ENCODE data around the gene PLA2G15.

PLA2G15 gene

DNA sequence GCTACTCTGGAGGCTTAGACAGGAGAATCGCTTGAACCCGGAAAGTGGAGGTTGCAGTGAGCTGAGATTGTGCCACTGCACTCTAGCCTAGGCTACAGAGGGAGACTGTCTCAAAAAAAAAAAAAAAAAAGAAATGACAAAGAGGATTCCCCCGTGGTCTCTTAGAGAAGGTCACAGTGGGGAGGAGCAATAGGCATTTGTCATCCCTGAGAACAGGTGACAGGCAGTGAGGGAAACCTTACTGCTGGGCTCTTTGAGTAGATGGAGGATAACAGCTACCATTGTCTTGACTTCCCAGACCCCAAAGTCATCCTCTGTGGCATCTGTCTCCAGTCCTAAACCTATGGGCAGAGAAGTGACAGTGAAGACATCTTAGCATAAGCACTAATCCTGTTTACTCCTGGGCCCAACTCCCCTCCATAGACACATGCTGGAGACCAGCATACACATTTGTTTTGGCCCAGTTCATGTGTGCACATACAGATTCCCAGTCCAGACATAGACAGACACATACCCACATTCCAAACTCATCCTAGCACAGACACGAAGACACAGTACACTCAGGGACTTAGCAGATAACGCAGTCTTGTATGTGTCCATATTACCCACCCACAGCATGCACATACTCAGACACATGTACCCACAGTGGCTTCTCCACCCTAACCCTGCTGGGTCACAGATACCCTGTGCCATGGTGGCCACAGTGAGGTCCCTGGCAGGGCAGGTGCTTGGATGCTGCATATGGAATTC lies 11.9 kb upstream of the PLA2G15 start:
- DNase-seq: no peak

DNA sequence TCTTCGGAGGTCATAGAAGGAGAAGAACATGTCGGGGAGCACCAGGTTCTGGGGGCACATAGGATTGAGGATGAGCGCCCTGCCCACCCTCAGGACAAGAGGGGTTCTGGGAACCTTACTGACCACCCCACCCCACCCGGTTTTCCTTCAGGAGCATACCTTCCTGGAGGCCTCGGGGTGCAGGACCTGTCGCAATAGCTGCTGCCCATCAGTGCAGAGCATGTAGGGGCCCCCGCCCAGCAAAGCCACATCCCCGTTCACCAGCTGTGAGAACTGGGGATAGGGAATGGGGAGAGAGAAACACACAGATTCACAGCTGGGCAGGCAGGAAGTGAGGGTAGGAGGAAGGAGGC lies 11.4 kb upstream of the PLA2G15 start:
- DNase-seq: no peak

DNA sequence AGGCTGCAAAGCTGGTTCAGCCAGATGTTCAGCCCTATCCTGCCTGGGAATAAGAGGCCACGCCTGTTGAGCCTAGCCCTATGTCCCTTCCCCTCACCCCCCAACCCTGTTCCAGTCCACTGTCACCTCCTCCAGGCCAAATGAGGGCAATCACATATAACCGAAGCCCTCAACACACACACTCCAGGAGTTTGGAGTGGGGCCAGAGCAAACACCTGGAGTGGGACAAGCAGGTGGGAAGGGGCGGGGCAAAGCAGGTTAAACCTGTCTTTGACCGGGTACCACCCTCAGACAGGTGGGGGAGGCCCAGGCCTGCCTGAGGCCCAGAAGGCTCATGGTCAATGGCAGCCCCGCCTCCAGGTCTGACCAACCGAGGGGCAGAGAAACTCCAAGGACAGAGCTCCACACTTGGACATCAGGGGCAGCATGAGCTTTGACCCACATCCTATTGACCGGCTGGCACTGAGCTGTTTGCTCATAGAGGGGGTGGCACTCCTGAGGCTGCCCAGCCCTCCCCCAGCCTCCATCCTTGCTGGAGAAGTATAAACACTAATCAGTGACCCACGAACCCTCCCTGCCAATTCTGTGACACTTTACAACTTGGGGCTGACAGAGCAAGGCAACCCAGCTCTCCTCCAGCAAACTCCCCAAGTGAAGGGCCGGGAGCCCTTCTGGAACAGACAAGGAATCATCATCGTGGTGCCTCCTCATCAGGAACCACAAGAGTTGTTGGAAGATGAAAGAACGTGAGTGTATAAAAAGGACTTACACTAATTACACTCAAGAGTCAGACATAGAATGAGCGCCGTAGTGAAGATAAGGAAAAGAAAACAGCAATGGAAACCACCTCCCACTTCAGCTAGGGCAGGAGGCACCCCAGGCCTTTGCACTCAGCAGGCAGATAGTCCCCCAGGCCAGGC lies 10.7 kb upstream of the PLA2G15 start:
- peak; percentile 19 for DNase-seq

DNA sequence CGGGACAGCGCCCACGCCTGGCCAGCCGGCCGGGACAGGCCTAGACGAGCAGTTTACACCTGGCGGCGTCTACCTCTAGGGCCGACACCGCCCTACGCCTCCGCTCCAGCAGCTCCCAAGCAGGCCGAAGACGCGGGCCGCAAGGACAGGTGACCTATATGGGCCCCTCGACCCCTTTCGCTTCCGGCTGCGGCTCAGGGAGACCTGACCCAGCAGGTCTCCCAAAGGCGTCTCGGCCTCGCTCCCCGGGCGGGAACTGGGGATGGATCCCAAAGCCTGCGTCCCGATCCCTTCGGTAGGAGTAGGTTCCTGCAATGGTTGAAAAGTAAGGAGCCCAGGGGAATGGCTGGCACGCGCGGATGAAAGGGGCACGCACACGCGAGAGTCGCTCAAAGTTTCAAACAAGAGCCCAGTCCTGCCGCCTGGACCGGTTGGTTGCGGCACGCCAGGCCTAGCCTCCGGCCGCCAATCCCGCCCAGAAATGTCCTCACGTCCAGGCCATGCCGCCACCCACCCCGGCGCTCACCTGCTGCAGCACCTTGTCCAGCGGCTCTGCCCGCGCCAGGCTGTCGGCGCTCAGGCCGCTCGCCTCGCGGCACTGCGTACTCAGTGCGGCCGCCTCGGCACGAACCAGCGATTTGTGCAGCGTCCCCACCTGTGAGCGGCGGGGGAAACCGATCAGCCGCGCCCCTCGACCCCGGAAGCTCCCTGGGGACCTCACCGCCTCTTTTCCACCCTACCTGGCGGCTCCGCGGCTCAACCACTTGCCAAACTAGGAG lies 9.9 kb upstream of the PLA2G15 start:
- DNase-seq: peak; percentile 35

DNA sequence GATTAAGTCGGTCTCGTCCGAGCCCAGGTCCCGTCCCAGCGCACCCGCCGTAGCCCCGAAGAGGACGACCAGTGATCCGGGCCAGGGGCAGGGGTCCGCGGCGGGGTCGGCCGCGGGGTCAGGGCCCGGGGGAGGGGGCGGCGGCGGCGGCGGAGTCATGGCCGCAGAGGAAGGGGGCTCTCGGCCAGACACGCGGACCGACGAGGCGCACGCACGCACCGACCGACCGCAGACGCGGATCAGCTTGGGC lies 9.4 kb upstream of the PLA2G15 start, which contains the start of gene ESRP2:
Gene ESRP2, minus strand, starts transcription at position 241 of the 250 bp plus-strand sequence. Its CDS starts 82 bp downstream, at position 159.
- no peak for DNase-seq

DNA sequence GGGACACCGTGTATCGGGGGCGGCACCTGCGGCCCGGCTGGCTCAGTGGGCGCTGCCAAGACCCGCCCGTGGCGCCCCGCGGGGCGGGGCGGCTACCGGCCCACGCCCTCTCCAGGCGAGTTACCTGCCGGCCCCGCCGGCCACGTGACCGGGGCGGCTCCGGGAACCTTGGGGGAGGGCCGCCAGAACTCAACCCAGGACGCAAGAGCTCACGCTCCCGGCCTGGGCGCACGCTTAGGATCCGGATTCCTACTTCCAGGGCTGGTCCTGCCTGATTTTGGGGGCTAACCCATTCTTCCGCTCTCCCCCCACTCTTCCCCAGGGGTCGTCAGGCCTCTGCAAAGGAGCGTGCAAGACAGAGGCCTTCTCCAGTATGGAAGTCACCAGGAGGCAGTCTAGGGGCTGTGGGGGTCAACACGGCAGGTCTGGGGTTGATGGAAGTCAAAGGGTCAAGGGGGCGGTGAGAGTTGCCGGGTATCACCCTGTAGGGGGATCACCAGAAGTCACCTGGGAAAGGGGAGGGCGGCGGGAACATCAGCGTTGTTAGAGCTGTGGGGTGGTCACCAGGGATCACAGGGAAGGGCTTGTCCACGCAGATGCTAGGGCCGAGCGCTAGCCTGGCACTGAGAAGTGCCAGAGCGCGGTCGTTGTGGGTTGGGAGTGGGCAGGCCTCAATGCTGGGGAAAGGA lies 8.9 kb upstream of the PLA2G15 start:
- DNase-seq: peak; percentile 36

DNA sequence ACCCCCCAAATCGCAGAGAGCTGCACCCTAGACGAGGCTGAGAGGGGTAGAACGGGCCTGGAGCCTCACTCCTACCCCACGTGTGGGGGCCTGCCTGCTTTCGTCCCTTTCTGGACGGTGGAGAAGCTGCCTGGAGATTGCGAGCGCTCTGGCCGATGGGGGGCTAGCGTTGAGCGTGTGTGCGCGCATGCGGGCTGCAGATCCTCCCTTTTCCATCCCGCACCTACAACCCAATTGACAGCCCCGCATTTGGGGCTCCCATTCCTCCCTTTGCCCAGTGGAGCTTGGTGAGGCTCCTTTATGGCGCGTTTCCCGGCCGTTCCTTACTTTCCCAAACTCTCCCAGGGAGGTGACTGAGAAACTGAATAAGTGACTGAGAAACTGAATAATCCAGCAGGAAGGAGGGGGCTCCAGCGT lies 8.3 kb upstream of the PLA2G15 start:
- DNase-seq: peak; percentile 24

DNA sequence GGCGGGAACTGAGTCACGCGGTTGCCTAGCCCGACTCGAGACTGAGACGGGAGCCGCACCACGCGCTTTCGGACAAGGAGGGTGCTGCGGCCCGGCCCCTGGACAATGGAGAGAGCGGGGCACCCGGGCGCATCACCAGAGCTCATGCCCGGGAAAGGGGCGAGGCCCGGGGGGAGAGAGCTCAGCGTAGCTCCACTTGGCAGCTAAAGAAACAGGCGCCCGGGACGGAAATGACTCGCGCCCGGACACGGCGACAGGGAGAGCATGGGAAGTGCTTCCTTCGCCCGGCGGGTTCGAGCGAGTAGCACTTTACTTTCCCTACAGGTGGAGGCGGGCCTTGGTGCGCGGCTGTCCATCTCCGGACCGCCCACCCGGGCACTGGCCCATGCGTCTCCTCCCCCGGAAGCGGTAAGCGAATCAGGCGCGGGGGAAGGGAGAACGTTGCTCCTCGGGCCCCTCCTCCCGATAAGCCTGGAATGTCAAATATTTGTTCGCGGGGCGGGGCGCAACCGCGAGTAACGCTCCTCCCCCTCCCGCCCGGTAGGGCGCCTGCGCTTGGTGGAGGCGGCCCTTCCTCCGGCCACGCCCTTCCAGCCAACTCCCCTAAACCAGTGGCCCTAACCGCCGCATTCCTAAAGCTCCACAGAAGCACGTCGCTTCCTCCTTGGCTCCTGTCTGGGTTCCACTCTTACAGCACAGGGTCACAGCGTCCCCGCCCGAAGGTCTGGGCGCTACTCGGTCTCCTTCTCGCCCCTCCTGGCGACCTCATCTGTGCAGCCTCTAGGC lies 7.7 kb upstream of the PLA2G15 start:
- peak; percentile 94 for DNase-seq

DNA sequence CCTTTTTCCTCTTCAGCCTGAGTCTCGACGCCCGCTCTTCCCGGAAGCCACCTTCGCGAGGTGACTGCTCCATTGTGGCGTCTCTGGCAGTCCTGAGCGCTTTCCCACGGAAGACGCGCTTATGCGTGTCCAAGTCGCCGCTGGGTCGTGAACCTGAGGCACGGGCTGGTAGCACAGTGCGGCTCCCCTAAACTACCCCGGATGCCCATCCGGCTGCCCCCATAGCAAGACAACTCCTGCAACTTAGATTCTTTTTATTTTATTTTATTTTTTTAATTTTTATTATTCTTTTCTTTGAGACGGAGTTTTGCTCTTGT lies 7.2 kb upstream of the PLA2G15 start:
- DNase-seq: no peak

DNA sequence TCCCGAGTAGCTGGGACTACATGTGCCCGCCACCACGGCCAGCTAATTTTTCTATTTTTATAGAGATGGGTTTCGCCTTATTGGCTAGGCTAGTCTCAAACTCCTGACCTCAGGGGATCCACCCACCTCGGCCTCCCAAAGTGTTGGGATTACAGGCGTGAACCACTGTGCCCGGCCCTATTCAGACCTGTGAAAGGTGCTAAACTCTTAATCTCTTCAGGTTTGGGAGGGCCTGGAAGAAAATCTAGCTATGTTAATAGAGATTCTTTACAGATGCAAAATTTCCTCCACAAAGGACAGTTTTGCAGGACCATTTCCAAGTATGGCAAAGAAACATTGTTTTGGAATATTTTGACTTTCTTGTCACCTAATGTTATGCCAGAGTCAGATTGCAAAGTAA lies 3.1 kb upstream of the PLA2G15 start:
- no peak for DNase-seq

DNA sequence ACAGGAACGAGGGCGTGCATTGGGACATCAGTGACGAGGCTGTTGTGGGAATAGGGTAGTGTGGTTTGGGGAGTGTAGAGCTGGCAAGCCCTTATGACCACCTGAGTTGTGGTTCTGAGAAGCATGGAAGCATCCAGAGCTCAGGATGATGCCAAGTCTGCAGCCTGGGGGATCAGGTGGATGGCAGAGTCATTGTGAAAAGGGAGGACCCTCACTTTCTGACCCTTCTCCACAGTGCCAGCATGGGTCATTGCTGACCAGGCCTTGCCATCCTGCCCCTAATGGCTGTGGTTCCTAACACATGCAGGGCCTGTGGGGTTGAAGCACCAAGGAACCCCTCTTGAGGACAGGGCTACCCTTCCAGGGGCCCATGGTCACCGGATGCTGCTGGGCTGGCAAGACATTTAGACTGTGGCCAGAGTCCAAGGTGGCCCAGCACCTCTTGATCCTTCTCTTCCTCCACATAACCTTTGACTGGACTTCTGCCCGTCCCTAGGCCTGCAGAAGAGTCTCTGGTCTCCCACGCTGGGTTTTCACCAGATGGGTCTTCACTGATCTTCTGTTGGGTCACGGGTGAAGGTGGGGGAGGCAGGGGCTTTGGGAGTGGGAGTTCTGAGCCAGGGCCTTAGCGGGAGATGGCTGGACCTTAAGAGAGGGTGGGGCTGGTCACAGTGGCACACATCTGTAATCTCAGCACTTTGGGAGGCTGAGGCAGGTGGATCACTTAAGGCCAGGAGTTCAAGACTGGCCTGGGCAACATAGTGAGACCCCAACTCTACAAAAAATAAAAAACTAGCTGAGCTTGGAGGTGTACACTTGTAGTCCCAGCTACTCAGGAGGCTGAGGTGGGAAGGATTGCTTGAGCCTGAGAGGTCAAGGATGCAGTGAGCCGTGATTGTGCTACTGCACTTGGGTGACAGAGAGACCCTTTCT lies 2.0 kb upstream of the PLA2G15 start:
- no peak for DNase-seq

DNA sequence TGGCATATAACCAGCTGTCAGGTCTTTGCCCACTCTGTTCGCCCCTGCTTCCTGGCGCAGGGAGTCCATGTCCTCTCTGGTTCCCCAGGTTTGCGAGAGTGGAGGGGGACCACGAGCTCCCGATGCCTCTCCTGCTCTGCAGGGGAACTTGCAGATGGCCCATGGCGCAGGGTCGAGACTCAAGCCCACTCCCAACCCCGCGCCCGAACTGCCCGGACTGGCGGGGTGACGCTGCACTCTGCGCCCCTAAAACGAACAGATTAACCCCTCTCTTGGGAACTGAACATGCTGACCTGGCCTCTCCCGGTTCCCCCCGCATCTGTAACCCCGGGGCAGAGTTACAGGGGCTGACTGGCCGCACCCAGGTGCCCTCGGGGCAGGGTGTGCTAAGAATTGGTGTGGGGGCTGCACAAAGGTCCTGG lies 681 bp upstream of the PLA2G15 start:
- no peak for DNase-seq

DNA sequence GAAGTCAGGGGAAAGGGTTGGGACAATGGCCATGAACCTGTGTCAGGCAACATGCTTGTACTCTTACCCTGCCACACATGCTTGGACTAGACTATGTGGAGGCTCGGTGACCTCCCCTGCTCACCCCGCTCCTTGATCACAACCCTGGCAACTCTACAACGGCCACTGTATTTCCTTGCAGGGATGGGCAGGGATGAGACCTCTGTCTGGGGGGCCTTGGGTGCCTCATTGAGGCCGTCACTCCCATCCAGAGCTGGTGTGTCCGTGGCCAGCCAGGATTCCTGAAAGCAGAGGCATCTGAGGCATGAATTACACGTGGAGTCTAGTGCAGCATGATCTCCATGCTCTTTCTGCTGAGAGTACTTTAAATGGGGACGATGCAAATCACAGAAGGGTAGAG lies 948 bp downstream of the PLA2G15 start:
- DNase-seq: no peak

DNA sequence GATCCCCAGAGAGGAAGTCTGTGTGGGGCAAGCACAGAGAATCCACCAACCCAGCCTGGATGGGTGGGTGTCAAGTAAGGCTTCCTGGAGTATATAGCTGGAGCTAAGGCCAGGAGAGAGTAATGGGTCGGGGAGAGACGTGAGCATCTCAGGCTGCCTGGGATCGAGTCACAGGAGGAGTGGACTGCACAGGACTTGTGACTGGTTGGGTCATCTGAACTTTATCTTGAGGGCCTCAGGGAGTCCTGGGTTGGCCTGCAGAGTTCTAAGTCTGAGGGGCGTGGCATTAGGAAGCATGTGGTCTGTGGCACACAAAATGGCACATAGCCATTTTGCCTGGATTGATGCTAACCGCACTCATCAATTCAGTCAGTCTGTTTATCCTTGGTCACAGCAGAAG lies 1.5 kb downstream of the PLA2G15 start:
- no peak for DNase-seq

DNA sequence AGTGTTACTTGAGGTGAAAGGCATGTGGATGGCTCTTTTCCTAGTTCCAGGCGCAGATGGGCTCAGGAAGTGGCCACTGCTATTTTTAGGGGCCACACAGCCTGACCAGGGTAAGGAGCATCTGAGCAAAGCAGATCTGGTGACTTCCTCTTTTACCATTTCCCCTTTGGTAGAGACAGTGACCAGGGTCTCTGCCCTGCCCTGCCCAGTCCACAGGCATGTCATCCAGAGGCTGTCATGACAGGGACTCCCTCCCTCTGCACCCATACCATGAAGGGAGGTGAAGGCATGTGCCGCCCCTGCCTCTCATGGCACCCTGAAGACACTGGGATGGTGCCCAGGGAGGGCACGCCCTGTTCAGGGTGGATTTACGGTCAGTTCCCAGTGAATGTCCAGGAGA lies 2.2 kb downstream of the PLA2G15 start:
- no peak for DNase-seq

DNA sequence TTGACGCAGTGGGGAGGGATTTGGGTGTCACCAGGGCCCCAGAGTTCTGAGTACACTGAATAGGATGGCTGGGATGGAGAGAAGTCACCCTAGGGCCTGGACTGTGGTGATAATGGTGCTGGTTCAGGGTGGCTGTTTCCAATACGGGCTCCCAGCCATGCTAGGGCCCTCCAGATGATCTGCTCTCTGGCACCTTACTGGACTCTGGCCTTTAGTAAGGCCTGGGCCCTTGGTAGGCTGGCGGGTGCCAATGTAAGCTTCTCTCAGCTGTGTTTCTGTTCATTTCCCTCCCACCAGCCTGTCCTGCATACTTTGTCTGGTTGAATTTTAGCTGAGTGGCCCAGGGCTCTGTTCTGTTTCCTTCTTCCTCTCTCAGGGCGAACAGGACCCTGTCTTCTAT lies 2.8 kb downstream of the PLA2G15 start:
- DNase-seq: no peak

DNA sequence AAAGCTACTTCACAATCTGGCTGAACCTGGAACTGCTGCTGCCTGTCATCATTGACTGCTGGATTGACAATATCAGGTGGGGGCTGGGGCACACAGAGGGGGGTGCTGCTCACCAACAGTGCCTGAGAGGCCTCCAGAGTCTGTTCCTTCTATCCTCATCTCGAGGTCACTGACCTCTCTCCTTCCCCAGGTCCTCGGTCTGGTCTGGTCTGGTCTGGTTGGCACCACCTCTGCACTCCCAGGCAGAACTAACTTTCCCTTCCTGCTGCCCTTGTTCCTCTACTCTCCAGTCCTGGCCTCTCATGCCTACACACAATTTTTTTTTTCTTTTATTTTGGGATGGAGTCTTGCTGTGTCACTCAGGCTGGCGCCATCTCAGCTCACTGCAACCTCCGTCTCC lies 4.2 kb downstream of the PLA2G15 start:
- DNase-seq: no peak

DNA sequence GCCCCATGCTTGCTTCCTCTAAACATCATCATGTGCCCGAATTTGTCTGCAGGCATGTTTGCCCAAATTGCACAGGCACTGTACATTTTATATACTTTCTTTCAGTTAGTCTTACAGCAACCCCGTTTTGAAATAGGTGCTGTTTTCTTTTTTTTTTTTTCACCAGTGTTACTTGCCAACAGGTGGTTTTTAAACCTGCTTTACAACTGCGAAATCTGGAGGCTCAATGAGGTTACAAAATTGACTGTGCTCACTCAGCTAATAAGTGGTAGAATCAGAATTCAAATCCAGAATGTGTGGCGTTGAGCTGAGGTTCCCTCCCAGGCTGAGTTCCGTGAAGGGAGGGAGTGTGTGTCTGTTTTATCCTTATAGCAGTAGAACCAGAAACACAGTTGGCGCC lies 5.8 kb downstream of the PLA2G15 start:
- no peak for DNase-seq

DNA sequence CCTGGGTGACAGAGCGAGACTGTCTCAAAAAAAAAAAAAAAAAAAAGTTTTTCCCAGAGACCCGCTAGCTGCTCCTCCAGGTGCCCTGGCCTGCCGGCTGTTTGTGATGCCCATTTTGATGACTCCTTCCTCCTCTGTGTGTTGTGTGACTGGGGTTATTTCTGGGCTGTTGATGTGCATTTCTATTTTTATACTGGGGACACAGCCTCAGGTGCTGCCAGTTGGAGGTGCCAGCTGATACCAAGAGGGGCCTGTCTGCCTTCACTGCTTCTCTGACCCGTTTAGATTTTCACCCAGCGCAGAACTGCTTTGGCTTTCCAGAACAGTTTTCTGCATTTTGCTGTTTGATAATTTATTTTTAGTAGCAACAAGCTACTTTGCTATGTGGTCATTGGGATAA lies 6.7 kb downstream of the PLA2G15 start:
- no peak for DNase-seq

DNA sequence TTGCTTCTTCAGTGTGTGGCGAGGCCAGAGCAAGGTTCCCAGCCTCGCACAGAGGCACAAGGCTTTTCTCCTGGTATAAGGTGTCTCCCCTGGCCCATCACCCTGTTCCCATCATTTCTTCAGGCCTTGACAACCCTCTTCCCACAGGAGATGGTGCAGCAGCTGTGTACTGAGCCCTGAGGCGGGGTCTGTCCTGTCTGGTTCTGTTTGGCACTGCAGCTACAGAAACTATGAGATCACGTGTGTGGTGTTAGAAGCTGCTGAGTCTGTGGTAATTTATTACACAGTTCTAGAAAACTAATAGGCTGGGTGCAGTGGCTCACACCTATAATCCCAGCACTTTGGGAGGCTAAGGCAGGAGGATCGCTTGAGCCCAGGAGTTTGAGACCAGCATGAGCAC lies 7.2 kb downstream of the PLA2G15 start:
- no peak for DNase-seq

DNA sequence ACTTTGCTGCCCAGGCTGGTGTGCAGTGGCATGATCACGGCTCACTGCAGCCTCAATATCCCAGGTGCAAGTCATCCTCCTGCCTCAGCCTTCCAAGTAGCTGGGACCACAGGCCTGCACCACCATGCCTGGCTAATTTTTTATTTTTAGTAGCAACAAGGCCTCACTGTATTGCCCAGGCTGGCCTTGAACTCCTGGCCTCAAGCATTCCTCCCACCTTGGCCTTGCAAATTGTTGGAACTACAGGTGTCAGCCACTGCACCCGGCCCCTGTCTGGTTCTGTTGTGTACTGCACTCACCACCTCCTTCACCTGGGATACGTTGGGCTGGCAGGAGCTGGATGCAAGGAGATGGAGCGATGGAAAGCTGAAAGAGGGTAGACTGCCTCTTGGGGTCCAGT lies 8.5 kb downstream of the PLA2G15 start:
- no peak for DNase-seq
